Ovary (tissue), 9 donors: ENCODE results near the gene CHCT1. TPM values are rescaled to one million over a fixed set of nuclear protein-coding genes. Genes with fewer than 3 reads are reported as not detected.

Experiments used
- DNase-seq, 5 donors: peaks; one replicate each; pipeline ENCODE4 v3.0.0-alpha.2; 2019 to 2020
- H3K27ac ChIP-seq, 2 donors: fragments of 200-600 bp; one replicate each; pipeline versions ENCODE4 v1.5.1 to v1.8.0; 2019 to 2022
- H3K27me3 ChIP-seq: fragments of 200-600 bp; one replicate; pipeline ENCODE4 v1.8.0; 2022
- H3K36me3 ChIP-seq: fragments of 200-600 bp; sonication (generic); one replicate; pipeline ENCODE4 v1.5.1; 2019
- H3K4me1 ChIP-seq: one replicate; pipeline ENCODE4 v1.8.1; 2013; ENCODE audit warnings: mild to moderate bottlenecking, moderate library complexity; ENCODE audit not compliant: insufficient read depth
- H3K4me3 ChIP-seq: fragments of 200-600 bp; sonication (generic); one replicate; pipeline ENCODE4 v1.5.1; 2017
- H3K9me3 ChIP-seq, 2 donors: fragments of 200-600 bp in 1 of 2; sonication (generic) in 1 of 2; one replicate each; pipeline versions ENCODE4 v1.5.1 to v1.8.1; 2013 to 2019; ENCODE audit warnings: mild to moderate bottlenecking in 1 of 2, moderate library complexity in 1 of 2
- EP300 ChIP-seq: sonication (generic); formaldehyde crosslinking; IDR thresholded peaks from one replicate; pipeline ENCODE4 v1.6.1; 2017; ENCODE audit warnings: antibody characterized with exemption
- POLR2A ChIP-seq: fragments of 450-650 bp; IDR thresholded peaks from one replicate; pipeline ENCODE4 v1.6.1; 2017; ENCODE audit warnings: antibody characterized with exemption, mild to moderate bottlenecking, moderate library complexity
- WGBS, 3 donors: extraction: QIAGEN DNeasy Blood & Tissue Kit in 1 of 3; methylation state at CpG; one replicate each; pipeline versions ENCODE4 v1.1.5 to v1.1.7; 2013 to 2017; 5-methylcytosine and 5-hydroxymethylcytosine counted together
- intact Hi-C, 4 donors: fragments of 100-400 bp; cut with DNase I; formaldehyde crosslinking; loops; one replicate each; pipeline versions ENCODE4 v1.11.0 to v1.15.1; 2022 to 2023
- polyA plus RNA-seq, 2 donors: library from polyadenylated mRNA; stranded (reverse); fragments of 200-250 nt in 1 of 2; fragments of 350-450 nt in 1 of 2; fragmentation: Illumina TruSeq in 1 of 2; extraction: RNeasy Lipid Tissue Mini Kit (QIAGEN cat#74804) in 1 of 2; gene quantifications; one replicate each; pipeline ENCODE4 v1.2.3, GENCODE V29; 2013 to 2014
- total RNA-seq, 7 donors: library from RNA; depleted of rRNA in 2 of 7; stranded (reverse); fragments of >200 nt in 2 of 7; fragmentation: NEBNext Ultra II Directional in 3 of 7; extraction: Animal tissue kit (Norgen Biotek cat#: 25700) in 3 of 7; gene quantifications; one replicate each; pipeline versions ENCODE4 v1.1.0 to v1.2.4, GENCODE V29; 2016 to 2023
- TF ChIP-seq, protein P1 (sequence below), 3 donors: fragments of 450-650 bp in 2 of 3; fragments of 200-600 bp in 1 of 3; IDR thresholded peaks; one replicate each; pipeline versions ENCODE4 v1.5.1 to v1.8.0; 2016 to 2022; ENCODE audit warnings: antibody characterized with exemption in 3 of 3, mild to moderate bottlenecking in 1 of 3
- donor health status: DM: no; HTN: no; CAD: no; lungs with moderate emphysema.
- donor health status: DM: no; HTN: no; CAD: no.
- donor health status: Bipolar disorder and iron deficiency.
- donor health status: DM: yes; HTN: yes; CAD: no.
- donor health status: DM: no; HTN: no; CAD: no.
- donor health status: DM: yes; HTN: yes; CAD: no.

The CHCT1 gene
- total and polyA plus RNA-seq, 9 donors, result 0.08 TPM; not detected in 8

DNA sequence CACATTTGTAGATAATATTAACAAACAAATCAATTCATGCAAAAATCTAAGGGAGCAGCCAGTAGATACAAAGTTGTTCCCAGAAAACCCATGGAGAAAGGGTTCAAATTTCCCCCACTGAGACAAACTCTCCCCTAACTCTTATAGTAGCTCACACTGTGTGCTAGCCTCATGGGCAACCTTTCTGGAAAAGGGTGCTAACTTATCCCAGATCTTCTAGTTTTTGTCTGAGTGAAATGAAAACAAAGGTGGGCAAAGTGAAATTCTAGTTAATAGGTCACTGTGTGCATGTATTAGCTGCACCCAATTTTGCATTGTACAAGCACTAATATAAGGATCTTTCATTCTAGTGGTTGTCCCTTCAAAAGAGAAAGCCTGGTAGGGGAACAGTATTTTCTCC lies 20.5 kb upstream of the CHCT1 start:
- Histone ChIP-seq H3K4me1 (no peaks in the 10 kb centered on the region), H3K27me3 (no peaks in the 10 kb centered on the region), H3K36me3 (no peaks in the 10 kb centered on the region), H3K9me3 (no peaks in the 10 kb centered on the region), H3K4me3 (no peak overlapping the region), H3K27ac (no peak overlapping the region)
- TF ChIP-seq POLR2A (no peak), EP300 (no peak)
- TF ChIP-seq, protein P1, sequence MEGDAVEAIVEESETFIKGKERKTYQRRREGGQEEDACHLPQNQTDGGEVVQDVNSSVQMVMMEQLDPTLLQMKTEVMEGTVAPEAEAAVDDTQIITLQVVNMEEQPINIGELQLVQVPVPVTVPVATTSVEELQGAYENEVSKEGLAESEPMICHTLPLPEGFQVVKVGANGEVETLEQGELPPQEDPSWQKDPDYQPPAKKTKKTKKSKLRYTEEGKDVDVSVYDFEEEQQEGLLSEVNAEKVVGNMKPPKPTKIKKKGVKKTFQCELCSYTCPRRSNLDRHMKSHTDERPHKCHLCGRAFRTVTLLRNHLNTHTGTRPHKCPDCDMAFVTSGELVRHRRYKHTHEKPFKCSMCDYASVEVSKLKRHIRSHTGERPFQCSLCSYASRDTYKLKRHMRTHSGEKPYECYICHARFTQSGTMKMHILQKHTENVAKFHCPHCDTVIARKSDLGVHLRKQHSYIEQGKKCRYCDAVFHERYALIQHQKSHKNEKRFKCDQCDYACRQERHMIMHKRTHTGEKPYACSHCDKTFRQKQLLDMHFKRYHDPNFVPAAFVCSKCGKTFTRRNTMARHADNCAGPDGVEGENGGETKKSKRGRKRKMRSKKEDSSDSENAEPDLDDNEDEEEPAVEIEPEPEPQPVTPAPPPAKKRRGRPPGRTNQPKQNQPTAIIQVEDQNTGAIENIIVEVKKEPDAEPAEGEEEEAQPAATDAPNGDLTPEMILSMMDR (IDR thresholded peaks at IDR 0.05), result no peak
- intact Hi-C loops, result no loop called here
- no peak for DNase-seq

- Histone ChIP-seq H3K27ac (no peak overlapping the region), H3K4me3 (no peak overlapping the region), H3K9me3 (no peaks in the 10 kb centered on the region), H3K27me3 (no peaks in the 10 kb centered on the region), H3K4me1 (no peaks in the 10 kb centered on the region), H3K36me3 (no peaks in the 10 kb centered on the region)
- TF ChIP-seq EP300 (no peak), POLR2A (no peak)
- TF ChIP-seq, protein P1 (IDR thresholded peaks at IDR 0.05), result no peak
- WGBS, 3 donors, result 82 to 93% (median 87%) methylated on average over 3 of the region's 3 CpGs
- DNase-seq, result no peak
- intact Hi-C loops, result no loop called here
Measured at GRCh38 chr17:60403523-60403810, 18.8 kb upstream of the CHCT1 start.

DNA sequence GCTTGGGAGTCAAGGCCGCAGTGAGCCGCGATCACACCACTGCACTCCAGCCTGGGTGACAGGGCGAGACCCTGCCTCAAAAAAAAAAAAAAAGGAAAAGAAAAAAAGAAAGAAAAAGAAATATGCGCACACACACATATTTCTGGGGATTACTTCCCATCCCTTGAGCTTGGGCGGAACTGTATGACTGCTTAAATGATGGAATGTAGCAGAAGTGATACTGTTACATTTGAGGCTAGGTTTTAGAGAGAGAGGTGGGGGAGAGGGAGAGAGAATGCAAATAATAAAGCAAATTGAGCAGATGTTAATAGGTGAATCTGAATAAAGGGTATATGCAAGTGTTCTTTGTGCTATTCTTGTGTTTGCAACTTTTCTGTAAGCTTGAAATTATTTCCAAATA lies 18.3 kb upstream of the CHCT1 start:
- Histone ChIP-seq H3K27ac (no peak overlapping the region), H3K36me3 (no peaks in the 10 kb centered on the region), H3K4me1 (no peaks in the 10 kb centered on the region), H3K9me3 (no peaks in the 10 kb centered on the region), H3K4me3 (no peak overlapping the region), H3K27me3 (no peaks in the 10 kb centered on the region)
- TF ChIP-seq, protein P1 (IDR thresholded peaks at IDR 0.05), result no peak
- TF ChIP-seq EP300, result no peak
- TF ChIP-seq POLR2A, result no peak
- intact Hi-C loops, result no loop called here
- DNase-seq, result no peak
- 87 to 97% (median 89%) methylated on average over 6 of the region's 6 CpGs for WGBS, 3 donors

GRCh38 chr17:60406887-60407286 lies 15.4 kb upstream of the CHCT1 start:
- H3K4me3 ChIP-seq, result no peak overlapping the region
- H3K27ac ChIP-seq, result no peak overlapping the region
- TF ChIP-seq, protein P1 (IDR thresholded peaks at IDR 0.05), result no peak
- TF ChIP-seq EP300 (no peak), POLR2A (no peak)
- H3K9me3 ChIP-seq, result no peaks in the 10 kb centered on the region
- 58 to 68% (median 66%) methylated on average over 3 of the region's 3 CpGs for WGBS, 3 donors
- H3K36me3 ChIP-seq, result no peaks in the 10 kb centered on the region
- H3K27me3 ChIP-seq, result no peaks in the 10 kb centered on the region
- DNase-seq, result no peak
- H3K4me1 ChIP-seq, result no peaks in the 10 kb centered on the region
- intact Hi-C loops, result no loop called here

DNA sequence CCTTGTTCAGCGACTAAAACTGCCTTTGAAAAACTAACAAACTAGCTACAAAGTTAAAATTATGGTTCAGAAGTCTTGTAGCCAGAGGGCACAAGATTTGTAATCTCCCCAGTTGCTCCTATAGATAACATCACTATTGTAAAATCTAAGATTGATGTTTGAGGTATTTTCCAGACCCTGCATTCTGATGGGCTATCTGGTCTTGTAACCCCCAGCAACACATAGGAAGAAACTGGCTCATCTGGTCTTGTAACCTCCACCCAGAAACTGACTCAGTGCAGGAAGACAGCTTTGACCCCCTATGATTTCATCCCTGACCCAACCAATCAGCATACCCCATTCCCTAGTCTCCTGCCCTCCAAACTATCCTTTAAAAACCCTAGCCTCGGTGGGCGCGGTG lies 12.3 kb upstream of the CHCT1 start:
- intact Hi-C loops, result no loop called here
- TF ChIP-seq, protein P1 (IDR thresholded peaks at IDR 0.05), result no peak
- TF ChIP-seq EP300 (no peak), POLR2A (no peak)
- Histone ChIP-seq H3K4me3 (no peak overlapping the region), H3K4me1 (no peaks in the 10 kb centered on the region), H3K27ac (no peak overlapping the region), H3K27me3 (no peaks in the 10 kb centered on the region), H3K9me3 (no peaks in the 10 kb centered on the region), H3K36me3 (no peaks in the 10 kb centered on the region)
- 84 to 89% (median 88%) methylated on average over 4 of the region's 4 CpGs for WGBS, 3 donors
- no peak for DNase-seq
